Calu3 (cell line): ENCODE results near the gene LTB. TPM values are rescaled to one million over a fixed set of nuclear protein-coding genes. Genes with fewer than 3 reads are reported as not detected.

Experiments
- BruUV-seq: library from RNA; stranded (reverse); fragments of 400-500 nt; replicated peaks from 2 replicates; lab custom pipeline; 2021; lab: Mats Ljungman, UMichigan
- CTCF ChIA-PET: fragments of 300-600 bp; sonication (Branson Sonifier 250); formaldehyde crosslinking; loops from one replicate; lab custom pipeline; 2022; ENCODE audit warnings: antibody characterized with exemption; lab: Charles Lee
- DNase-seq: peaks from one replicate; pipeline ENCODE4 v3.0.0; 2022
- H3K27ac Mint-ChIP-seq: one replicate; pipeline ENCODE4 v1.8.0; 2022; ENCODE audit warnings: mixed read lengths; ENCODE audit not compliant: unreplicated experiment
- H3K27me3 Mint-ChIP-seq: one replicate; pipeline ENCODE4 v1.8.0; 2022; ENCODE audit warnings: mixed read lengths; ENCODE audit not compliant: unreplicated experiment
- H3K36me3 Mint-ChIP-seq: one replicate; pipeline ENCODE4 v1.8.0; 2022; ENCODE audit warnings: mild to moderate bottlenecking, moderate library complexity, mixed read lengths; ENCODE audit not compliant: insufficient read depth, unreplicated experiment
- H3K4me1 Mint-ChIP-seq: one replicate; pipeline ENCODE4 v1.8.0; 2022; ENCODE audit warnings: mild to moderate bottlenecking, low read depth, mixed read lengths; ENCODE audit not compliant: unreplicated experiment
- H3K4me3 Mint-ChIP-seq: one replicate; pipeline ENCODE4 v1.8.0; 2022; ENCODE audit warnings: mild to moderate bottlenecking, low read depth, moderate library complexity, mixed read lengths; ENCODE audit not compliant: unreplicated experiment
- H3K9me3 Mint-ChIP-seq: one replicate; pipeline ENCODE4 v1.8.0; 2022; ENCODE audit warnings: low read depth, mixed read lengths; ENCODE audit not compliant: unreplicated experiment
- intact Hi-C: fragments of 100-400 bp; cut with micrococcal nuclease; formaldehyde crosslinking; loops from one replicate; pipeline ENCODE4 v1.10.0; 2022; ENCODE audit not compliant: unreplicated experiment
- total RNA-seq: library from RNA; stranded (reverse); gene quantifications from 2 replicates; pipeline ENCODE4 v1.2.3, GENCODE V29; 2022
- TF ChIP-seq, protein P1 (sequence below): fragments of 200-600 bp; IDR thresholded peaks from one replicate; pipeline ENCODE4 v1.8.0; 2022; ENCODE audit warnings: antibody characterized with exemption; ENCODE audit not compliant: unreplicated experiment

The LTB gene
- total RNA-seq, 1 experiment from 2014 or later = 1.4 TPM

DNA sequence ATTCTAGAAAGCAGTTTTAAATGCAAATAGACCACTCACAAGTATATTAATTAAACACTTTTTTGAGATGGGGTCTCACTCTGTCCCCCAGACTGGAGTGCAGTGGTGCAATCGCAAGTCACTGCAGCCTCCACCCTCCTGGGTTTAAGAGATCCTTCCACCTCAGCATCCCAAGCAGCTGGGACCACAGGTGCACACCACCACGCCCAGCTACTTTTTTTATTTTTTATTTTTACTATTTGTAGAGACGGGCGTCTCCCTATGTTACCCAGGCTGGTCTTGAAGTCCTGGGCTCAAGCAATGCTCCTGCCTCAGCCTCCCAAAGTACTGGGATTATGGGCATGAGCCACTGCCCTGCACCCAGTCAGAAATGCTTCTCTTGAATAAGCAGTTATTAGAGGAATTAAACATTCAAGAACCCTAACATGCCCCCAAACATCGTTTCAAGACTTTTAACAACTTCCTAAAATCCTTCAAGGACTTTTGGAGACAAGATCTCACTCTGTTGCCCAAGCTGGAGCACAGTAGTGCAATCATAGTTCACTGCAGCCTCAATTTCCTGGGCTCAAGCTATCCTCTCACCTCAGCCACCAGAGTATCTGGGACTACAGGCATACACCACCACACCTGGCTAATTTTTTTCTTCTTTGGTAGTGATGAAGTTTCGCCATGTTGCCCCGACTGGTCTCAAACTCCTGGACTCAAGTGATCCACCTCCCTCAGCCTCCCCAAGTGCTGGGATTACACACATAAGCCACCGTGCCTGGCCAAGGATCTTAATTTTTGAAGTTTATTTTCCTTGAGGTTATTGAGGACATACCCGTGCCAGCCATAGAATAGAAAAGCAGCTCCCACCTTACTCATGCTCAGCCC, 50.2 kb downstream of the LTB start:
- BruUV-seq = no TSS peak
- H3K9me3 Mint-ChIP-seq = no peaks in the 10 kb centered on the region

GRCh38 chr6:31531162-31531561, 51.1 kb downstream of the LTB start:
- intact Hi-C loops = no loop called here
- DNase-seq = no peak
- Mint-ChIP-seq H3K9me3 (no peaks in the 10 kb centered on the region), H3K27ac (no peak overlapping the region), H3K36me3 (peaks cover 81% of the 10 kb centered on the region), H3K4me3 (no peak overlapping the region), H3K27me3 (no peaks in the 10 kb centered on the region), H3K4me1 (peaks cover 37% of the 10 kb centered on the region)
- BruUV-seq = no TSS peak
- CTCF ChIA-PET = interaction anchor here (0.7 kb wide), 1 partner anchor 20 kb away, joined by 6 read pairs; no protein-coding TSS in a partner anchor
- TF ChIP-seq, protein P1, sequence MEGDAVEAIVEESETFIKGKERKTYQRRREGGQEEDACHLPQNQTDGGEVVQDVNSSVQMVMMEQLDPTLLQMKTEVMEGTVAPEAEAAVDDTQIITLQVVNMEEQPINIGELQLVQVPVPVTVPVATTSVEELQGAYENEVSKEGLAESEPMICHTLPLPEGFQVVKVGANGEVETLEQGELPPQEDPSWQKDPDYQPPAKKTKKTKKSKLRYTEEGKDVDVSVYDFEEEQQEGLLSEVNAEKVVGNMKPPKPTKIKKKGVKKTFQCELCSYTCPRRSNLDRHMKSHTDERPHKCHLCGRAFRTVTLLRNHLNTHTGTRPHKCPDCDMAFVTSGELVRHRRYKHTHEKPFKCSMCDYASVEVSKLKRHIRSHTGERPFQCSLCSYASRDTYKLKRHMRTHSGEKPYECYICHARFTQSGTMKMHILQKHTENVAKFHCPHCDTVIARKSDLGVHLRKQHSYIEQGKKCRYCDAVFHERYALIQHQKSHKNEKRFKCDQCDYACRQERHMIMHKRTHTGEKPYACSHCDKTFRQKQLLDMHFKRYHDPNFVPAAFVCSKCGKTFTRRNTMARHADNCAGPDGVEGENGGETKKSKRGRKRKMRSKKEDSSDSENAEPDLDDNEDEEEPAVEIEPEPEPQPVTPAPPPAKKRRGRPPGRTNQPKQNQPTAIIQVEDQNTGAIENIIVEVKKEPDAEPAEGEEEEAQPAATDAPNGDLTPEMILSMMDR = no peak

More for the DNA sequence above, 50.2 kb downstream of the LTB start:
- no peaks in the 10 kb centered on the region for H3K27me3 Mint-ChIP-seq
- TF ChIP-seq, protein P1 = no peak
- DNase-seq = no peak
- CTCF ChIA-PET = no interaction called here
- H3K4me1 Mint-ChIP-seq = peaks cover 38% of the 10 kb centered on the region
- peaks cover 90% of the 10 kb centered on the region for H3K36me3 Mint-ChIP-seq
- intact Hi-C loops = no loop called here
- H3K27ac Mint-ChIP-seq = peak overlapping the region; percentile 72
- no peak overlapping the region for H3K4me3 Mint-ChIP-seq

DNA sequence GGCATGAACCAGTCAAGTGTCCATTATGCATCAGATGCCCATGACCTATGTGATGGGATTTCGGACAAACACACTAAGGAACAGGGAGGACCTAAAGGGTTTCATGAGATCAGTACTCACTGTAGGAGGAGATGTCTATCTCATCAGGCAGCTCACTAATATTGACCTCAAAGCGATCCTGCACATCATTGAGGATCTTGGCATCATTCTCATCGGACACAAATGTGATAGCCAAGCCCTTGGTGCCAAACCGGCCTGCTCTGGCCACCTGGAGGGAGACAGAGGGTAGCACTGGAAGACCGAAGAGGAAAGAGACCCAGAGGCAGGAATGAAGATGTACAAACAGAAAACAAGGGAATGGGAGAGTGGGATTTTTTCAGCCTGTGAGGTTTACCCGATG, 51.6 kb downstream of the LTB start:
- CTCF ChIA-PET = interaction anchor here (0.7 kb wide), 1 partner anchor 21 kb away, joined by 6 read pairs; no protein-coding TSS in a partner anchor
- TF ChIP-seq, protein P1 = no peak
- peaks cover 37% of the 10 kb centered on the region for H3K4me1 Mint-ChIP-seq
- no peak for DNase-seq
- H3K4me3 Mint-ChIP-seq = no peak overlapping the region
- H3K27ac Mint-ChIP-seq = peak overlapping the region; percentile 22
- H3K9me3 Mint-ChIP-seq = no peaks in the 10 kb centered on the region
- peaks cover 76% of the 10 kb centered on the region for H3K36me3 Mint-ChIP-seq
- intact Hi-C loops = no loop called here
- BruUV-seq = TSS peak; percentile 1
- H3K27me3 Mint-ChIP-seq = no peaks in the 10 kb centered on the region

Other genes starting within 250 kb of the LTB start
- 1,078 and 2,594 TPM in 2 replicates for gene HLA-B, start 225.2 kb downstream of the LTB start, total RNA-seq
- gene MICA, start 178.8 kb downstream of the LTB start, total RNA-seq = 70.2 and 77.1 TPM in 2 replicates
- gene MICB, start 84.3 kb downstream of the LTB start, total RNA-seq = 59.3 and 64.3 TPM in 2 replicates
- not detected in 2 replicates for gene MCCD1, start 53.5 kb downstream of the LTB start, total RNA-seq
- gene DDX39B, start 40.4 kb downstream of the LTB start, total RNA-seq = 631 and 646 TPM in 2 replicates
- gene ATP6V1G2, start 35.8 kb downstream of the LTB start, total RNA-seq = 1.0 and 1.5 TPM in 2 replicates
- 33.5 and 34.0 TPM in 2 replicates for gene NFKBIL1, start 34.8 kb downstream of the LTB start, total RNA-seq
- gene LTA, start 10.1 kb downstream of the LTB start, total RNA-seq = not detected in 2 replicates
- gene TNF, start 6.9 kb downstream of the LTB start, total RNA-seq = 0.22 and 0.68 TPM in 2 replicates
- 0.94 TPM in 1 of 2 replicates, not detected in the other for gene LST1, start 3.9 kb upstream of the LTB start, total RNA-seq
- gene NCR3, start 10.6 kb upstream of the LTB start, total RNA-seq = not detected in 2 replicates
- not detected in 2 replicates for gene AIF1, start 32.8 kb upstream of the LTB start, total RNA-seq
- gene PRRC2A, start 38.3 kb upstream of the LTB start, total RNA-seq = 473 and 509 TPM in 2 replicates
- 617 and 663 TPM in 2 replicates for gene BAG6, start 70.2 kb upstream of the LTB start, total RNA-seq
- 2.6 and 3.6 TPM in 2 replicates for gene APOM, start 73.5 kb upstream of the LTB start, total RNA-seq
- 40.3 and 42.9 TPM in 2 replicates for gene C6orf47, start 78.4 kb upstream of the LTB start, total RNA-seq
- 32.2 and 35.6 TPM in 2 replicates for gene GPANK1, start 82.6 kb upstream of the LTB start, total RNA-seq
- gene CSNK2B, start 83.7 kb upstream of the LTB start, total RNA-seq = 337 and 357 TPM in 2 replicates
- gene LY6G5B, start 87.6 kb upstream of the LTB start, total RNA-seq = 44.6 and 45.1 TPM in 2 replicates
- gene LY6G5C, start 98.6 kb upstream of the LTB start, total RNA-seq = 4.9 and 5.4 TPM in 2 replicates
- 89.9 and 99.1 TPM in 2 replicates for gene ABHD16A, start 120.9 kb upstream of the LTB start, total RNA-seq
- not detected in 2 replicates for gene LY6G6F, start 124.4 kb upstream of the LTB start, total RNA-seq
- not detected in 2 replicates for gene LY6G6D, start 132.9 kb upstream of the LTB start, total RNA-seq
- 1.0 TPM in 1 of 2 replicates, not detected in the other for gene LY6G6C, start 139.3 kb upstream of the LTB start, total RNA-seq
- gene MPIG6B, start 140.9 kb upstream of the LTB start, total RNA-seq = not detected in 2 replicates
- 81.4 and 89.6 TPM in 2 replicates for gene DDAH2, start 146.9 kb upstream of the LTB start, total RNA-seq
- gene CLIC1, start 154.1 kb upstream of the LTB start, total RNA-seq = 943 and 1,109 TPM in 2 replicates
- gene MSH5, start 157.6 kb upstream of the LTB start, total RNA-seq = 156 and 176 TPM in 2 replicates
- gene SAPCD1, start 180.2 kb upstream of the LTB start, total RNA-seq = 26.6 and 30.3 TPM in 2 replicates
- 22.1 and 37.6 TPM in 2 replicates for gene VWA7, start 194.9 kb upstream of the LTB start, total RNA-seq
- gene VARS1, start 213.3 kb upstream of the LTB start, total RNA-seq = 316 and 331 TPM in 2 replicates
- 126 and 144 TPM in 2 replicates for gene LSM2, start 224.5 kb upstream of the LTB start, total RNA-seq
- 4.2 and 4.3 TPM in 2 replicates for gene HSPA1L, start 232.9 kb upstream of the LTB start, total RNA-seq
- 1,238 and 1,263 TPM in 2 replicates for gene HSPA1A, start 233.1 kb upstream of the LTB start, total RNA-seq
- 687 and 705 TPM in 2 replicates for gene HSPA1B, start 245.3 kb upstream of the LTB start, total RNA-seq